Fibroblast of gingiva (primary cell): ENCODE measurements around the gene C5orf52.
"Not testable (repeated sequence)": the region's sequence is repeated elsewhere in the genome, so short reads cannot be mapped to it uniquely, and the experiment has no call there.

ENCODE experiments used
- DNase-seq: peaks from one replicate; pipeline ENCODE4 v3.0.0-alpha.2; 2011; ENCODE audit warnings: low read depth

Gene C5orf52

GRCh38 chr5:157726607-157727006, 55.3 kb downstream of the C5orf52 start:
- DNase-seq, result not testable (repeated sequence)

DNA sequence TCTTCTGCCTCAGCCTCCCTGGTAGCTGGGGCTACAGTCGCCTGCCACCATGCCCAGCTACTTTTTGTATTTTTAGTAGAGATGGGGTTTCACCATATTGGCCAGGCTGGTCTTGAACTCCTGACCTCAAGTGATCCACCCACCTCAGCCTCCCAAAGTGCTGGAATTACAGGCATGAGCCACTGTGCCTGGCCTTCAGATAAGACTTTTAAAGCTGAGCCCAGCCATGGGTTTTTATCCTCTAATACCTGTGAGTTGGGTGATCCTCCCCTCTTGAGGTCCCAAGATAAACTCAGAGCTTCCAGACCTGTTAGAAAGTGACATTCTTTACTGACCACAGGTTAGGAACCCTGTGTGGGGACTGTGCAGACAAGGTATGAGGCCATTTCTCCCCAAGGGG, 56.5 kb downstream of the C5orf52 start:
- DNase-seq, result not testable (repeated sequence)
